ENCODE results near the gene DNAJA1.
A peak's percentile ranks its signal among the peaks of the same experiment; 100 is the strongest.
"Not testable (repeated sequence)": the region's sequence is repeated elsewhere in the genome, so short reads cannot be mapped to it uniquely, and the experiment has no call there.

Gene DNAJA1

GRCh38 chr9:33080534-33080933 lies 55.5 kb downstream of the DNAJA1 start:
- DNase-seq (ENCODE audit: extremely low read depth in 1 of 2, low read depth in 1 of 2), result peak in 1 of 2 donors; percentile 11

GRCh38 chr9:33081128-33081851 lies 56.2 kb downstream of the DNAJA1 start:
- peak in 1 of 2 donors; percentile 49 for DNase-seq (ENCODE audit: extremely low read depth in 1 of 2, low read depth in 1 of 2)

DNA sequence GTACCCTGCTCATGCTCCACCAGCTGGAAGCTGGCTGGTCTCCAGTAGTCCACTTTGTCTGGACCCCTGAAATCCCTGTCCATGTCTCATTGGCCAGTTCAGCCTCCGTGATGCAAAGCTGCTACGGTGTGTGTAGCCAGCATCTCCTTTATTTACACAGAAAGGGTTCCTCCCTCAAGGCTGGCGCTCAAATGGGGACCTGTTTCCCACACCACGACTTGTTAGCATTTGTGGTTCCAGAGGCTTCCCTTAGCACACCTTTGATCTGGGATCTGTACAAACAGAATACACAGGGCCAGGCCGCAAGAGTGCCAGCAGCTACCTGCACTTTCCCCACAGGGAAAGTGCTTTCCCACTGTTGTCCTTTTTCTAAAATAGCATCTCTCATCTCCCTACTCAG lies 57.1 kb downstream of the DNAJA1 start:
- no peak for DNase-seq (ENCODE audit: extremely low read depth in 1 of 2, low read depth in 1 of 2)

DNA sequence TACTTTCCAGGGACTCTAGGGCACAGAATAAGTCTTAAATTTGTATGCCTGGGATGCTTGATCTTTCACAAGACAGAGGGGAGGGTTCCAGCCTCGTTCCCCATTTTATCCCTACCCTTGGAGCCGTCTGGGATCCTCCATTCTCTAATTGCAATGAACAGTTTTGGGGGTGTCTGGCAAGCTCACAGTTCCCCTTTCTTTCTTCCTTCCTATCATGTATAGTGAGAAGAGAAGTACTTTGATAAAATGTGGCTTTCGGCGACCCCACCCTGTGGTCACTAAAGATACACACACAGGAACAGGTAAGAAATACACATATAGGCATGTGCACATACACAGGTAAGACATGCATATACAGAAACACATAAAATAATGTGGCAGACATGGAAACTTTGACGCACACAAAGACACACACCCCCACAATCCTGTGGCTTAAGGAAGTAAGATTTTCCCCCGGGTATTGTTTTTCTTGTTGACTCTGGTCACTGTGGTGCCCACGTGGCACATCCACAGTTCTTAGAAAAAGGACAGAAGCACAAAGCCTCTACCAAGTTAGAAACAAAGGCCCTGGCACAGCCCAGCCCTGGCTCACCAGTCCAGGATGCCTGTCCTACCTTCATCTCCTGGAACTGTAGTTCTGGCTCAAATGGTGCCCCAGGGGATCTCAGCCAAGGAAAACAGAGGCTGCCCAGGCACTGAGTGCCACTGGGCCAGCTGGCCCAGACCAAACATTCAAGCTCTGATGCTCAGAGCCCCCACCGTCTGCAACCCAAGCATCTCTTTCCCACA lies 57.7 kb downstream of the DNAJA1 start:
- DNase-seq (ENCODE audit: extremely low read depth in 1 of 2, low read depth in 1 of 2), result peak in 1 of 2 donors; percentile 5

DNA sequence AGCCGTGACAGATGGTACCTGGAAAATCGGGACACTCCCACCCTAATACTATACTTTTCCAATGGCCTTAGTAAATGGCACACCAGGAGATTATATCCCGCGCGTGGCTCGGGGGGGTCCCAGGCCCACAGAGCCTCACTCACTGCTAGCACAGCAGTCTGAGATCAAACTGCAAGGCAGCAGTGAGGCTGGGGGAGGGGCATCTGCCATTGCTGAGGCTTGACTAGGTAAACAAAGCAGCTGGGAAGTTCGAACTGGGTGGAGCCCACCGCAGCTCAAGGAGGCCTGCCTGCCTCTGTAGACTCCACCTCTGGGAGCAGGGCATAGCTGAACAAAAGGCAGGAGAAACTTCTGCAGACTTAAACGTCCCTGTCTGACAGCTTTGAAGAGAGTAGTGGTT lies 60.6 kb downstream of the DNAJA1 start:
- not testable (repeated sequence) for DNase-seq (ENCODE audit: extremely low read depth in 1 of 2, low read depth in 1 of 2)
